AG09319 (cell line): ENCODE measurements around the gene COX19.

Experiments used
- DNase-seq: peaks from one replicate; pipeline ENCODE4 v3.0.0-alpha.2; 2010; ENCODE audit warnings: low read depth; ENCODE audit errors: extremely low read depth
- CTCF ChIP-seq: IDR thresholded peaks from 2 replicates; pipeline ENCODE4 v1.5.1; 2011; ENCODE audit warnings: low read depth, mild to moderate bottlenecking, inconsistent platforms, low read length, moderate library complexity

COX19 gene

DNA sequence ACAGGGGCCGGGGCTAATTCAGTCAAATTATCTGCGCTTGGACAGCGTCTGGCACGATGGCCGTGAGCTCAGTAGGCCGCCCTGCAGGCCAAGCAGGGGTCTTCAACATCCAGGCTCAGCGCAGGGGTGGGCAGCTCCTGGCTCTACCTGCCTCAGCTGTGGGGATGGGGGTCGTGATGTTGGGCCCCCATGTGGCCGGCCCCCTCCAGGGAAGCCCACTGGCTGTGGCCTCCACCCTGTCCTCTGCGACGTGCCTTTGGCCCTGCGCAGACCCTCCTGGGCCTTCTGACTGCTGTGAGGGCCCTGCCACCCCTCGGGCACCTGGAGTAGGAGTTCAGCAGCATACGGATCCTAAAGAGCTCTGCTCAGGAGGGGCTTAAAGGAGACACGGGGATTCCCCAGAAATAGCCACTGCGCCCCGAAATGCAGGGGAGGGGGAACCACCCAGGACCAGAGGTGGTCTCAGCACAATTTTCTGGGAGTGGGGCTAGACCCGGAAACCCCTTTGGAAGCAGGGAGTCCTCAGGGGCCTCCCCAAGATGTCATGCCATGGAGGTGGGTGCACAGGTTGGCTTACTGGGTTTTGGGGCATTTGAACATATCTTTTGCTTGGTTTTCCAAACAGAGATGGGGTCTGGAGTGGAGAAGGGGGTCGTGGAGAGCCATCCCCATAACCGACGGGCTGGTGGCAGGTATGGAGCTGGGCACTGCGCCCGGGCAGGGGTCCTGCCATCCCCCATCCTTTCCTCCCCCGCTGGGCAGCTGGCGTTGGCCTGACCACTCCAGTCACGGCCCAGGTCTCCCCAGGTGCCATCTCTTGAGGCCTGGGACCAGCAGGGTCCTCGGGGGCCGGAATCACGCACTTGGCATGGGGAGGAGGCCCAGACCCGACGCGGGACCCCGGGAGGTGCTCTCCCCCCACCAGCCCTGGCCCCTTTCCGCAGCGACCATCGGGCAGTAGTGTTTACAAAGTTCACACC, 16.8 kb downstream of the COX19 start:
- no peak for DNase-seq
- TF ChIP-seq CTCF = no peak

GRCh38 chr7:957418-958220, 17.7 kb downstream of the COX19 start:
- DNase-seq = no peak
- TF ChIP-seq CTCF = no peak

- no peak for DNase-seq
- no peak for TF ChIP-seq CTCF
Observed at GRCh38 chr7:956031-956430, 19.3 kb downstream of the COX19 start.

GRCh38 chr7:954330-955238, 20.8 kb downstream of the COX19 start, which contains the start of gene ADAP1:
Gene ADAP1, minus strand, starts transcription at chr7:954680. Its CDS starts 203 bp downstream, at chr7:954477.
- TF ChIP-seq CTCF = peak; percentile 3; the same call in 1 of the 2 replicates
- DNase-seq = no peak

DNA sequence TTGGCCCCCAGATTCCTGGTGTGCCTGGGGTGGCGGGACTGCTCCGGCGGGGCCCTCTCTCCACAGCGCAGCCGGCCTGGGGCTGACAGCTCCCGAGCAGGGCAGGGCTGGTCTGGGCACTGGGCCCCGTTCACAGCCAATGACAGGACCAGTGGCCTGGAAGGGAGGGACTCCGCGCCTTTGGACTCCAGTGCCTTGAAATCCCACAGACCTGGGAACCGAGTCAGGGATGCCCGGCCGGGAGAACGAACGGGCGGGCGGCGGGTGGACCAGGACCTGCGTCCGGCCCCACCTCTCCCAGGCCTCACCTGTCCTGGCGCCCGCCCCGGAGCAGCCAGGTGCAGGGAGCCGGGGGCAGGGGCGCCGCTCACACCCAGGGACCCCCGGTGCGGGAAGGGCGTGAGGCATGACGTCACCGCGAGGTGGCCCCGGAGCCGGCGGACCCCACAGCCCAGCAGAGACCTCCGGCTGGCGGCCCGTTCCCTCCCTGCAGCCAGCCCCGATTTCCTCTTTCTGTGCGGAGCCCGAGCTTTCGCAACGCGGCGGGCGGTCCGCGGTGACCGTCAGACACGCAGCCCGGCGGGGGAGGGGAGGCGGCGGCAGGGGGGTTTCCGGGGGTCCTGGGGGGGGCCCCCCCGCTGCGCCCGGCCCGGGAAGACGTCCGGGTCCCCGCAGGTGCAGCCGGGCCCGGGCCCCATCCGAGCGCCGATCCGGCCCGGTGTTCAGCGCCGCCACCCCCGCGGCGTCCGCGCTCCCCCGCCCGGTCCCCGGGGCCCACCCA, 21.6 kb downstream of the COX19 start:
- no peak for DNase-seq
- no peak for TF ChIP-seq CTCF
